KMS-11 (cell line): ENCODE results near the gene LCP2.

ENCODE experiments used
- H2AFZ ChIP-seq: fragments of 200-600 bp; sonication (generic); 2 replicates; pipeline ENCODE4 v1.6.1; 2016; ENCODE audit warnings: antibody characterized with exemption, mixed run types, low read depth
- H3K27ac ChIP-seq: fragments of 200-600 bp; sonication (generic); 2 replicates; pipeline ENCODE4 v1.6.1; 2016; ENCODE audit warnings: mild to moderate bottlenecking, mixed run types
- H3K27me3 ChIP-seq: fragments of 200-600 bp; sonication (generic); 2 replicates; pipeline ENCODE4 v1.6.1; 2017; ENCODE audit warnings: mild to moderate bottlenecking, low read depth, mixed run types, moderate library complexity; ENCODE audit not compliant: insufficient read depth
- H3K36me3 ChIP-seq: fragments of 200-600 bp; sonication (generic); 2 replicates; pipeline ENCODE4 v1.6.1; 2017; ENCODE audit warnings: mild to moderate bottlenecking, mixed run types; ENCODE audit not compliant: insufficient read depth
- H3K4me1 ChIP-seq: fragments of 200-600 bp; sonication (generic); 2 replicates; pipeline ENCODE4 v1.6.1; 2016; ENCODE audit warnings: mild to moderate bottlenecking, low read depth, mixed run types; ENCODE audit not compliant: poor library complexity, severe bottlenecking
- H3K4me2 ChIP-seq: fragments of 200-600 bp; sonication (generic); 2 replicates; pipeline ENCODE4 v1.7.0; 2016; ENCODE audit warnings: mild to moderate bottlenecking, mixed run types
- H3K4me3 ChIP-seq: fragments of 200-600 bp; sonication (generic); IDR thresholded peaks from 2 replicates; pipeline ENCODE4 v1.6.1; 2017; ENCODE audit warnings: low read depth, low read length, mixed read lengths; ENCODE audit not compliant: insufficient read depth
- H3K79me2 ChIP-seq: fragments of 200-600 bp; sonication (generic); 2 replicates; pipeline ENCODE4 v1.6.1; 2016; ENCODE audit warnings: low read depth, mixed run types; ENCODE audit not compliant: insufficient read depth
- H3K9ac ChIP-seq: fragments of 200-600 bp; sonication (generic); 2 replicates; pipeline ENCODE4 v1.6.1; 2016; ENCODE audit warnings: mild to moderate bottlenecking, mixed run types
- H4K20me1 ChIP-seq: fragments of 200-600 bp; sonication (generic); 2 replicates; pipeline ENCODE4 v1.6.1; 2016; ENCODE audit warnings: mild to moderate bottlenecking, mixed run types; ENCODE audit not compliant: insufficient read depth
- TF ChIP-seq, protein P1 (sequence below): fragments of 200-600 bp; sonication (generic); conservative IDR thresholded peaks from 2 replicates; pipeline ENCODE4 v1.6.1; 2017; ENCODE audit warnings: low read depth, mild to moderate bottlenecking, antibody characterized with exemption, low read length, moderate library complexity, mixed read lengths

LCP2 gene

DNA sequence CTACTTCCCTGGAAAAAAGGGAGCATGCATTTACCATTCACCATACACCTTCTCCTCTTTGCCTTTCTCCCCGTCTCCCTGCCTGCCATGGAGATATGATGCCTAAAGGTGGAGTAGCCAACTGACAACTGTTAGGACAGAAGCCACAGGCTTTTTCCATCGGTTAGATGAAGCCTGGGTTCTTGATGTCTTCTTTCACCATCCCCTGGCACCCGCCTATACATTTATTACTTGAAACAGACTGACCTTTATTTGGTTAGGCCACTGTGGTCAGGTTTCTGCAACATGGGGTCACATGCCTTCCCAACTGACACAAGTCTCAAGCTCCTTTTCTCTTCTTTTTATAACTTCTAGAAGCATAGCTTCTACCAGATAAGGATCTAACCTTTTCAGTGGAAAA is 7.1 kb downstream of the LCP2 start:
- Histone ChIP-seq H4K20me1 (no peaks in the 10 kb centered on the region), H3K36me3 (no peaks in the 10 kb centered on the region), H3K4me1 (no peaks in the 10 kb centered on the region), H3K27me3 (no peaks in the 10 kb centered on the region), H3K27ac (no peak overlapping the region), H3K79me2 (no peaks in the 10 kb centered on the region), H2AFZ (no peak overlapping the region), H3K4me3 (no peak overlapping the region), H3K4me2 (no peak overlapping the region), H3K9ac (no peak overlapping the region)
- TF ChIP-seq, protein P1, sequence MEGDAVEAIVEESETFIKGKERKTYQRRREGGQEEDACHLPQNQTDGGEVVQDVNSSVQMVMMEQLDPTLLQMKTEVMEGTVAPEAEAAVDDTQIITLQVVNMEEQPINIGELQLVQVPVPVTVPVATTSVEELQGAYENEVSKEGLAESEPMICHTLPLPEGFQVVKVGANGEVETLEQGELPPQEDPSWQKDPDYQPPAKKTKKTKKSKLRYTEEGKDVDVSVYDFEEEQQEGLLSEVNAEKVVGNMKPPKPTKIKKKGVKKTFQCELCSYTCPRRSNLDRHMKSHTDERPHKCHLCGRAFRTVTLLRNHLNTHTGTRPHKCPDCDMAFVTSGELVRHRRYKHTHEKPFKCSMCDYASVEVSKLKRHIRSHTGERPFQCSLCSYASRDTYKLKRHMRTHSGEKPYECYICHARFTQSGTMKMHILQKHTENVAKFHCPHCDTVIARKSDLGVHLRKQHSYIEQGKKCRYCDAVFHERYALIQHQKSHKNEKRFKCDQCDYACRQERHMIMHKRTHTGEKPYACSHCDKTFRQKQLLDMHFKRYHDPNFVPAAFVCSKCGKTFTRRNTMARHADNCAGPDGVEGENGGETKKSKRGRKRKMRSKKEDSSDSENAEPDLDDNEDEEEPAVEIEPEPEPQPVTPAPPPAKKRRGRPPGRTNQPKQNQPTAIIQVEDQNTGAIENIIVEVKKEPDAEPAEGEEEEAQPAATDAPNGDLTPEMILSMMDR: no peak

DNA sequence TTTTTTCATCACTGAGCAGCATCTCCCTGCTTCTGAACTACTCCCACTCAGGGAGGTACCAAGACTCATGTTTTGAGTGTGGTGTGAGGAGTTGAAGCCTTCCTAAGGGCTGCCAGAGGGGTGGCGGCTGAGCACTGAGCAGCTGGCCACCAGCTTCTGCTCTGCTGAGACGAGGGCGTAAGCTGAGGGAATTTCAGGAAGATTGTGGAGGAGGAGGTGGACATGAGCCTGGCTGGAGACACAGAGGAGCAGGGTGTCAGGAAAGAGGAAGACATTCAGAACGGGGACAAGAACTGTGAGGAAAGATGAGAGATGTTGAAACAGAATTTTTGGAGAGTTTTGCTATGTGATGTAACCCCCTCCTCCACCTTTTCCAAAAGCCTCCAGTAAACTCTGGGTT is 7.8 kb downstream of the LCP2 start:
- H3K79me2 ChIP-seq: no peaks in the 10 kb centered on the region
- no peak overlapping the region for H3K4me2 ChIP-seq
- no peak overlapping the region for H3K9ac ChIP-seq
- no peak overlapping the region for H2AFZ ChIP-seq
- no peaks in the 10 kb centered on the region for H3K36me3 ChIP-seq
- H3K4me3 ChIP-seq: no peak overlapping the region
- no peaks in the 10 kb centered on the region for H3K4me1 ChIP-seq
- TF ChIP-seq, protein P1: no peak
- H3K27ac ChIP-seq: no peak overlapping the region
- H4K20me1 ChIP-seq: no peaks in the 10 kb centered on the region
- H3K27me3 ChIP-seq: no peaks in the 10 kb centered on the region

DNA sequence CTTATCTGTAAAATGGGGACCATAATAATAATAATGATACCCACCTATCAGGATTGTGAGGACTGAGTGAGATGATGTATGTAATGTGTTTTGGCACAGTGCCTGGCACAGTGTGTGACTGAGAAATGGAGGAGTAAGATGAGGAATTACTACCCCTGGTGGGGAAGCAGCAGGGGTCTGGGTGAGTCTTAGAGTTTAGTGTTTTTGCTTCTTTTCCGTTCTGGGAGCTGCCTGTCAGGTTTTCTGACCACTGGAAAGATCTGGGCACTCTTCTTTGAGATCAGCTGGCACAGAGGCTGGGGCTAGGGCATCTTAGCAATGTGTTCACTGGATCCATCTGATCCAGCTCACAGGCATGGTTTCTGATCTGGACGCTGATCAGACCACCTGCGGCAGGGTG is 8.5 kb downstream of the LCP2 start:
- no peaks in the 10 kb centered on the region for H3K36me3 ChIP-seq
- no peaks in the 10 kb centered on the region for H3K4me1 ChIP-seq
- H3K4me3 ChIP-seq: no peak overlapping the region
- no peaks in the 10 kb centered on the region for H4K20me1 ChIP-seq
- H3K4me2 ChIP-seq: no peak overlapping the region
- TF ChIP-seq, protein P1: no peak
- no peak overlapping the region for H2AFZ ChIP-seq
- H3K27me3 ChIP-seq: no peaks in the 10 kb centered on the region
- H3K27ac ChIP-seq: no peak overlapping the region
- H3K9ac ChIP-seq: no peak overlapping the region
- H3K79me2 ChIP-seq: no peaks in the 10 kb centered on the region

DNA sequence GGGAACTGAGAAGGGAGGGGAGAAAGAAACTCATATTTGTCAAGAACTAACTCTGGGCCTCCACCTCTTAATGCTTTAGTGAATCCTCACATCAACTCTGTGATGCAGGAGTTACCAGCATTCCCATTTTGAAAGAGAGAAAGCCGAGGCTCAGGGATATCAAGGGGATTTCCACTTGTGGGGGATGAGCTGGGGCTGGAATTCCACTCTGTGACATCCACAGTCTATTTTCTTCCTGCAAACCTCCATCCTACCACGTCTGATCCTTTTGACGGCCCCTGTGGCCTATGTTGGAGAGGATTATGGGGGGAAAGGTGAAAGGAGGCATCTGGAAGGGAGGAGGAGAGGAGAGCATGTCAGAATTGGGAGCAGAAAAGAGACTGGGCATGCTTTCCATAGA is 9.0 kb downstream of the LCP2 start:
- Histone ChIP-seq H3K79me2 (no peaks in the 10 kb centered on the region), H3K27ac (no peak overlapping the region), H3K9ac (no peak overlapping the region), H3K4me3 (no peak overlapping the region), H3K27me3 (no peaks in the 10 kb centered on the region), H2AFZ (no peak overlapping the region), H4K20me1 (no peaks in the 10 kb centered on the region), H3K36me3 (no peaks in the 10 kb centered on the region), H3K4me2 (no peak overlapping the region), H3K4me1 (no peaks in the 10 kb centered on the region)
- TF ChIP-seq, protein P1: no peak

DNA sequence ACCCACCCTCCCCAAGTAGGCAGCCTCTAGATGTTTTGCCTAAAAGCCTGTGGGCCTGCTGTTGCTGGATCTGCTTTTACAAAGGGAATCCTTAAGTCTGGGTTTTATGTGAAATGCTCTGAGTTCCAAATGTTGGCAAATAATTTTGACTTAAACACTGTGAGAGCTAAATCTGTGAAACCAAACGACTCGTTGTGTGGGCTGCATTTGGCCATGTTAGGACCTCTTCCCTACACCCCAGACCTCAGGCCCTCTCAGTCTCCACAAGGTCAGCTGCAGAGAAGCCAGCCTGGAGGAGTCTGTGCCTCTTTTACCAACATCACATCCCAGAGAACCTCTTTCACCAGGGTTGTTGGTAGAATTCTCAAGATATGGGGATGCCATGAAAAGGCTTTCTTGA is 9.4 kb downstream of the LCP2 start:
- no peaks in the 10 kb centered on the region for H3K4me1 ChIP-seq
- H3K4me2 ChIP-seq: no peak overlapping the region
- no peak overlapping the region for H3K9ac ChIP-seq
- TF ChIP-seq, protein P1: no peak
- H3K27ac ChIP-seq: no peak overlapping the region
- H3K36me3 ChIP-seq: no peaks in the 10 kb centered on the region
- no peaks in the 10 kb centered on the region for H4K20me1 ChIP-seq
- H2AFZ ChIP-seq: no peak overlapping the region
- no peak overlapping the region for H3K4me3 ChIP-seq
- H3K27me3 ChIP-seq: no peaks in the 10 kb centered on the region
- H3K79me2 ChIP-seq: no peaks in the 10 kb centered on the region
